ENCODE measurements around the gene SREBF2.

- TF ChIP-seq PHB2 (IDR thresholded peaks at IDR 0.05; ENCODE audit: low read depth): no peak
- TF ChIP-seq EHMT2 (IDR thresholded peaks at IDR 0.05): no peak
- TF ChIP-seq, protein P1, sequence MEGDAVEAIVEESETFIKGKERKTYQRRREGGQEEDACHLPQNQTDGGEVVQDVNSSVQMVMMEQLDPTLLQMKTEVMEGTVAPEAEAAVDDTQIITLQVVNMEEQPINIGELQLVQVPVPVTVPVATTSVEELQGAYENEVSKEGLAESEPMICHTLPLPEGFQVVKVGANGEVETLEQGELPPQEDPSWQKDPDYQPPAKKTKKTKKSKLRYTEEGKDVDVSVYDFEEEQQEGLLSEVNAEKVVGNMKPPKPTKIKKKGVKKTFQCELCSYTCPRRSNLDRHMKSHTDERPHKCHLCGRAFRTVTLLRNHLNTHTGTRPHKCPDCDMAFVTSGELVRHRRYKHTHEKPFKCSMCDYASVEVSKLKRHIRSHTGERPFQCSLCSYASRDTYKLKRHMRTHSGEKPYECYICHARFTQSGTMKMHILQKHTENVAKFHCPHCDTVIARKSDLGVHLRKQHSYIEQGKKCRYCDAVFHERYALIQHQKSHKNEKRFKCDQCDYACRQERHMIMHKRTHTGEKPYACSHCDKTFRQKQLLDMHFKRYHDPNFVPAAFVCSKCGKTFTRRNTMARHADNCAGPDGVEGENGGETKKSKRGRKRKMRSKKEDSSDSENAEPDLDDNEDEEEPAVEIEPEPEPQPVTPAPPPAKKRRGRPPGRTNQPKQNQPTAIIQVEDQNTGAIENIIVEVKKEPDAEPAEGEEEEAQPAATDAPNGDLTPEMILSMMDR (IDR thresholded peaks at IDR 0.05 in 2 of 3, conservative IDR thresholded peaks at IDR 0.05 in 1 of 3; ENCODE audit: insufficient read depth in 2 of 3, low read depth in 1 of 3, low read length in 3 of 3): no peak
- TF ChIP-seq SPI1 (IDR thresholded peaks at IDR 0.05; ENCODE audit: borderline replicate concordance, low read depth, low read length): no peak
Observed at GRCh38 chr22:41912338-41913039, 79.6 kb downstream of the SREBF2 start.
